ENCODE data around the gene GSK3B. TPM values are rescaled to one million over a fixed set of nuclear protein-coding genes. Genes with fewer than 3 reads are reported as not detected.
A peak's percentile ranks its signal among the peaks of the same experiment; 100 is the strongest.
"Not testable (repeated sequence)": the region's sequence is repeated elsewhere in the genome, so short reads cannot be mapped to it uniquely, and the experiment has no call there.

GSK3B gene
- total RNA-seq, 1 donor from 2014 or later = 48.4 TPM

DNA sequence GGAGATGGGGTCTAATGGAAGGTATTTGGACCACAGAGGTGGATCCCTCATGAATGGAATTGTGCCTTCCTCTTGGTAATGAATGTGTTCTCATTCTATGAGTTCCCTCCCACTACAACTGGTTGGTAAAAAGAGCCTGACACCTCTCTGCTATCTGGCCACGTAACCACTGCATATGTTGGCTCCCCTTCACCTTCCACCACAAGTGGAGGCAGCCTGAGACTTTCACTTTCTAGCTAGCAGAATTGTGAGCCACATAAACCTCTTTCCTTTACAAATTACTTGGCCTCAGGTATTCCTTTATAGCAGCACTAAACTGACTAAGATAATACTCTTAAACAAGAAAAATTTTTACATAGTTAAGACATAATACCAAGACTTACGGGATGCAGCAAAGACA, 157.0 kb downstream of the GSK3B start:
- DNase-seq (ENCODE audit: low spot score) = no peak

DNA sequence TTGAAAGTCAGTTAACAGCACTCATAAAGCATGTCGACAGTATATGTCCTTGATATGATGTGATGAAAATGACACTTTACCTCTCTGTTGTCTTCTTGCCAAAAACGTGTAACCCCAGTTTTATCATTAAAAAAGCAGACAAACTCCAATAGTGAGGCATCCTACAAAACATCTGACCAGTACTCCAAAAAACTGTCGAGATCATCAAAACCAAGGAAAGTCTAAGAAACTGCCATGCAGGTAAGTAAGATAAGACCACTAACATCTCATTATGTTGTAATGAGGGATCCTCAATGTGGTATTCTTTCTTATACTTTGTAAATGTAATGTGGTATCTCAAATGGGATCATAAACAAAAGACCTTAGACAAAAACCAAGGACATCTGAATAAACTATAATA, 160.0 kb downstream of the GSK3B start:
- no peak for DNase-seq (ENCODE audit: low spot score)

DNA sequence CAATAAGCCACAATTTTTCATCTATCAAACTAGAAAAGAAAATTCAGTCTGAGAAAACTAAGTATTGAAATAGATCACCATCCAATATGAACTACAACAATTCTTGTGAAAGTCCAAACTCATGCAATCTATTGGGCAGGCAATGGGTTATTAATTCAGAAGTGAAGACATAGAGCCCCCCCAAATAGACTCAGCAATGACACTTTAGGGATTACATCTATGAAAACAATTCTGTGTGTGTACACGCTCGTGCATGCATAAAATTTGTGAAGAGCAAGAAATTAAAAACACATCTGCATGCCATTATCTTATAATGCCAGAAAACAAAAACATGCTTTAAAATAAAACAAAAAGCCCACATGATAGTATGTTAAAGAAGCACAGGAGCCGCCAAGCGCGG, 161.0 kb downstream of the GSK3B start:
- no peak for DNase-seq (ENCODE audit: low spot score)

DNA sequence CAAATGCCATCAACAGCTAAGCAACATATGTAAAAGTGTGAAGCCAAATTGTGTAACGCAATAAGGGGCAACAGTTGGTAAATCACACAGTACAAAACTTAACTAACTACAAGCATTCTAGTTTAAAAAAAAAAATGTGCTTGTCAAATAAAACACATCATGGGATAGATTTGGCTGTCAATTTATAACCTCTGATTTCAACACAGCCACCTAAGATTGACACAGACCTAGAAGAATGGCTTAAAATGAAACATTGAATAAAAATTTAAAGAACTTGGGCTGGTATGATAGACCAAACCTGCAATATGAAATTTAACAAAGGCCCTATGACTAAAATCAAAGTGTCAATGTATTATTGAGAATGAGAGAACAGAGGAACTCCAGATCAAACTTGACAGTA, 164.0 kb downstream of the GSK3B start:
- DNase-seq (ENCODE audit: low spot score) = no peak

DNA sequence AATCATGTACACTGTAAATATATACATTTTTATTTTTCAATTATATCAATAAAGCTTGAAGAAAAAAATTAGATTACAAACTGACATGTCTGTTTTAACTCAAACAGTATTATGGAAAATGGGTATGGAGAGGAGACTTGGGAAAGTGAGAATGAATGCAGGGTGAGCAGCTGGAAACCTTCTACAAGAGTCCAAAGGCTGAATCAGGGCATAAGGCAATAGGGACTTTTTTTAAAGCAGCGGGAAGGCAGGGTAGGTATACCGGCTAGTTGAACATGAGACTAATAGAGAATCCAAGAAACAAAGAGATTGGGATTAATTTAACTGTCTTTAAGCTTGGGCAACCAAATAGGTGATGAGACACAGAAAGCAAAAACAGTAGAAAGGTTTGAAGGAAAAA, 167.1 kb downstream of the GSK3B start:
- no peak for DNase-seq (ENCODE audit: low spot score)

DNA sequence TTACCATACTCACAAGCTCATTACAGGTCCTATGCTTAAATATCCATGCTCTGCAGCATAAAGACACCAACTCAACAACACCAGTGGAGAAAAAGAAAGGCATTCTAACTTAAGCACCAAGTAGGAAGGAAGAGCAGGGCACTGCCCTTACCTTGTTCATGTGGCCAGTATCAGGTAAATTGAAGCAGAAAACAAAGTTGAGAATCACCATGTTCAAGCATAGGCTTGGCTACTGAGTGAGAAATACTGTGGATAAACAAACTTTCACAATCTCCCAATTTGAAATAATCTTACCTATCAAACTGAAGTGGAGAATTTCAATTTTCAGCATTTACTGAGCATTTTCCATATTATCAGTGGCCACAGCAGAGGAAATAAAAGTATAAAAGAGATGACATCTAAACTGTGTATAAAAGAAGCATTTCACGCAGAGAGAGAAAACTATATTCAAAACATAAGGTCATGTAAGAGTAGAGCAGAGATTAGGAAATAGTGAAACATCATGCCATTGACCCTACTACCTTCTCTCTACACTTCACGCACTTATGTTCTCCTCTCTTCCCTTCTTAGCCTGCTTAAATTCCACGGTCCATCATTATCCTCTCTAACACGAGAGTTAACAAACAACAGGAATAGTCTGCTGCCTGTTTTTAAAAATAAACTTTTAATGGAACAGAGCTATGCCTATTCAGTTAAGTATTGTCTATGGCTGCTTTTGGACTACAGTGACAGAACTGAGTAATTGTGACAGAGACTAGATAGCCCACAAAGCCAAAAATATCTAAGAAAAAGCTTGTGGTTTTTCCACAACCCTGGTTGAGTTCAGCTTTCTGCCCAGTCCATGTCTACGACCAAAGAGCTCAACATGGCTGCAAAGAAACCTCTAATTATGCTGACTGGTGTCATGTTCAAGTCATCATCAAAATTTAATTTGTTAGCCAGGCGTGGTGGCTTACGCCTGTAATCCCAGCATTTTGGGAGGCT, 169.8 kb downstream of the GSK3B start:
- DNase-seq (ENCODE audit: low spot score) = no peak

DNA sequence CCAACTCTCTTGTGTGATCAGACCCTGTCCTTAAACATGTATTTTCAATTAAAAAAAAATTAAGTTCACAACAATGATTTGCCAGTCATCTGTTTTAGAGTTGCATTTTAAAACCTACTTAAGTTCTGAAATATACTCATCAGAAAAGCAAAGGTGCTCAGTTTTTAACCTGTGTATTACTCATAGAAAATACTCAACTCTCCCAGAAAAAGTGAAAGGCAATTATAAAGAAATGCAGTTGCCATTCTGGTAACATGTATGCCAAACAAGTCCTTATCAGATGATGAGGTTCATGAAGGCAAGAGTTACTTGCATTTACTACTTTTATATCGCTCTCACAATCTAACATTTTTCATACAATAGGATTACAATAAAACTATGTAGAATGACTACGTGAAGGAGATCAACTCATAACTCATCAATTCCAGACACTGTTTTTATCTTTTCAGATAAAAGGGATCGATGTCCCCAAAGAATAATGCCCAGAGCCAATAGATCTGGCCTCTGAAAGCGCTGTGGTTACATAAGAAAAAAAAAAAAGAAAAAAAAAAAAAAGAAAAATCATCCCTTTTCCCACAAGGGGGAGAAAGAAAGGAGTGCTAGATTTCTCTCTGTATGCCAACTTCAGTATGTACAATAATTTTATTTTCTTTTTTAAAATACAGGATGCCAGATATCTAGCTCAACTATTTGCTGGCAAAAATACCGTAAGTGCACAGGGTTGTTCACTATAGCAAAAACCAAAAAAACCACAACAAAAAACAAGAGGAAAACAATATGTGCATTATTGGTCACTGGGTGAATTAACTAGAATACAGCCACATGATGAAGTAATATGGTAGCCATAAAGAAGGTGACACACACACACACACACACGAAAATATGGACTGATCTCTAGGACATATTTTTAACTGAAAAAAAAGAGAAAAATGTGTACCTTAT, 175.0 kb downstream of the GSK3B start:
- no peak for DNase-seq (ENCODE audit: low spot score)

DNA sequence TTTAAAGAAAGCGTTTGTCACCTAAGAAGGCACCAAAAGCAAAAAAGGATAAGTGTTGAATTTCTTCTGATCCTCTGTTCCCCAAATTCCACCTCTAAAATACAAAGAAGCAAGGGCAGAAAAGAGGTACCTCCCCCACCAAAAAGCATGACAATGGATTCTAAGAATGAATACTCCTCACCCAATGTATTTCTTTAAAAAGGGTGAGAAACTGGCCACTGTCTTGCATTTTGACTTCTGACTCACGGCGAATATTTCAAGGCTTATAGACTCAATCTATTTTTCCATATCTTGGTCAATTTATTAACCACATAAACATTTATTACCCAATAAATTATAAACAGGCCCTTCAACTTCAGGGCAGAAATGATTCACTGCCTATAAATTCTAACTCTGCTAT, 181.2 kb downstream of the GSK3B start:
- DNase-seq (ENCODE audit: low spot score) = no peak

DNA sequence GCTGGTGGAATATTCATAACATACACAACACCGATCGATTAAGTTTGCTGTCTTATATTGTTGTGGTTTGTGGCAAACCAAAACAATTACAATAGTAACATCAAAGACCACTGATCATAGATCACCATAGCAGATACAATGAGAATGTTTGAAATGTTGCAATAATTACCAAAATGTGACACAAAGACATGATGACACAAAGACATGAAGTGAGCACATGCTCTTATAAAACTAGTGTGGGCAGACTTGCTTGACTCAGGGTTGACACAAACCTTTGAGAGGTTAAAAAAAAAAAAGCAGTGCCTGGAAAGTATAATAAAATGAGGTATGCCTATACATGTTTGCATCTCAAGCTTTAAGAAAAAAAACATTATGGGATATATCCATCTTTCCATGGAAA, 182.0 kb downstream of the GSK3B start:
- DNase-seq (ENCODE audit: low spot score) = no peak

DNA sequence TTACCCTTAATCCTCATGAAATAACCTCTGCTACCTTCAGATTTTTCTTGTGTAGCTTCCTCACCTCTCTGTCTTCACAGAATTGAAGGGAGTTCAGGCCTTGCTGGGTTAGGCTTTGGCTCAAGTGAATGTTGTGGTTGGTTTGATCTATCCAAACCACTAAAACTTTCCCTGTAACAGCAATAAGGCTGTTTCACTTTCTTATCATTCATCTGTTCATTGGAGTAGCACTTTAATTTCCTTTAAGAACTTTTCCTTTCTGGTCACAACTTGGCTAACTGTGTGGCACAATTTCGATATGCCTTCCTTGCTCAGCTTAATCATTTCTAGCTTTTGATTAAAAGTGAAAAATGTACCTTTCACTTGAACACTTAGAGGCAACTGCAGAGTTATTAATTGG, 182.5 kb downstream of the GSK3B start:
- no peak for DNase-seq (ENCODE audit: low spot score)

DNA sequence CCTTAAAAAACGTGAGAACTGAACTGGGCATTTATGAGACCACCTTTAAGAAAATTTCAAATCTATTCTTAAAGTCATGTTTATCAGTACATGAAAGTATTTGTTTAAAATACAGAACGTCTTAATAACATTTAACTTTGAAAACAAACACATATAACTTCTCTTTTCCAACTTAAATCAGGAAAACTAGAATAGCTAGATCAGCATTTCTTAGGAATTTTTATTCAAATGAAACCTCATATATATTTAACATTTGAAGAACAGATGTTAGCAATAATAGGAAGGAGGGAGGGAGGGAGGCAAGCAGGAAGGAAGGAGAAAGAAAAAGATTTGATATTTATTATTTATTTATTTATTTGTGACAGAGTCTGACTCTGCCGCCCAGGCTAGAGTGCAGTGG, 192.2 kb downstream of the GSK3B start:
- DNase-seq (ENCODE audit: low spot score) = no peak

DNA sequence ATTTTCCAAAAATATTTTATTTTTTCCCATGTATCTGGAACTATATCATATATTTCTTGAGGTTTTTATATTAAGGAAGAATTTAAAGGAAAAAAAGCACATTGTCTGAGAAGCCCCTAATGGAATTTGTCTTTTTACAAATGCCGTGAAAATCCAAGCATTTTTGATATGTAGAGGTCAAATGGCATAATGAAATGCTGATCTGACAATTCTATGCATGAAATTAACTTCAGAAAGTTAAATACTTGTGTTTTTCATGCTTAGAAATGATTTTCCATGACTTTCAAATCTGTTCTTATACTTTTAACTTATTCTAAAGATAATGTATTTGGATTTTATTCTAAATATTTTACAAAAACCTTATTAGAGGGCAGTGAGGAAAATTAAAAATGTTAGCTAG, 193.1 kb downstream of the GSK3B start:
- no peak for DNase-seq (ENCODE audit: low spot score)

DNA sequence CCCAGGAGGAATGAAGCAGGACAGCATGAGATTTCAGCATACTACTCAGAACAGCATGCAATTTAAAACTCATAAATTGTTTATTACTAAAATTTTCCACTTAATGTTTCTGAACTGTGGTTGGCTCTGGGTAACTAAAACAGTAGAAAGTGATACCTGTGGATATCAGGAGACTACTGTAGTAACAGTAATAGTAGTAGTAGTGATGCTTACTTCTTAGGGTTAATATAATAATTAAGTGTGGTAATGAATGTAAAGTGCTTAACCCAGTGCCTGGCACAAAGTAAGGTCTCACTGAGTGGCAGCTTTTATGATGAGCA, 195.1 kb downstream of the GSK3B start:
- no peak for DNase-seq (ENCODE audit: low spot score)

DNA sequence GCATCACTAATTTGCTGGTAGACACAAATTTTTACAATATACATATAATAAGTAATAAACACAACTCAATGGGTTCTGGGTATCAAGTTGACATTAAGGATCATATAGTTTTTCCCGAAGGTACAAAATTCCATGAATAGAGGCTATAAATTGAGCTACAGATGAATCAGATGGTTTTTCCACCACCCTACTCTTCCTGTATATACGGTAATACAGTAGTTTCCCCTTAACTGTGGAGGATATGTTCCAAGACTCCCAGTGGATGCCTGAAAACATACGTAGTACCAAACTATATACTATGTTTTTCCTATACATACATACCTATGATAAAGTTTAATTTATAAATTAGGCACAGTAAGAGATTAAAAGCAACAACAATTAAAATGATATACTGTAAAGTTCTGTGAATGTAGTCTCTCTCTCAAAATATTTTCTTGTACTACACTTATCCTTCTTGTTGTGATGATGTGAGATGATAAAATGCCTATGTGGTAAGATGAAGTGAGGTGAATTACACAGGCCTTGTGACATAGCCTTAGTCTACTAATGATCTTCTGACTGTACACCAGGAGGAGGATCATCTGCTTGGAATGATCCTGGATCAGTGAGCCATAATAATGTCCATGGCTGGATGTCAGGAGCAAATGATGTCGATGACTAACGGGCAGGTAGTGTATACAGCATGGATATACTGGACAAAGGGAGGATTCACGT, 195.6 kb downstream of the GSK3B start:
- DNase-seq (ENCODE audit: low spot score) = no peak

DNA sequence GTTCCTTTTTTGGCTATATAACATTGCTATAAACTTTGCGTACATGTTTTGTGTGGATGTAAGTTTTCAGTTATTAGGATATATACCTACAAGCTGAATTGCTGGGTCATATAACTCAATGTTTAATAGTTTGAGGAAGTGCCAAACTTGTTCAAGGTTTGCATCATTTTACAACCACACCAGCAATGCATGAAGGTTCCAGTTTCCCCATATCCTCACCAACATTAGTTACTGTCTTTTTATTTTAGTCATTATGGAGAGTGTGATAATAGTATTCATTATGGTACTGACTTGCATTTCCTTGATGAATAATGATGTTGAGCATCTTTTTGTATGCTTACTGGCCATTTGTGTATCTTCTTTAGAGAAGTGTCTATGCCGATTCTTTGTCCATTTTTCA, 200.1 kb downstream of the GSK3B start:
- no peak for DNase-seq (ENCODE audit: low spot score)

DNA sequence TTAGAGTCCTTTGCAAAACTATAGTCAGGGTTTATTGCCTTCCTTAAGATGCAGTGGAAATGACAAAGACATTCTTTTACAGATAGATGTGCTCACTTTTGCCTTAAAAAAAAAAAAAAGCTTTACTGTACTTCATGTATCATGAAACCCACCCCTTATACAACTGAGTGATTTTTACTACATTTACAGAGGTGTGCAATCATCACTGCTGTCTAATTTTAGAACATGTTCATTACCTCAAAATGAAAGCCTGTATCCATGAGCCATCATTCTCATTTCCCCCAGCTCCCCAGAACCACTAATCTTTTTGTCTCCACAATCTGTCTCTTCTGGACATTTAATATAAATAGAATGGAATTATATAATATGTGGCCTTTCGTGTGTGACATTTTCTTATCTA, 200.5 kb downstream of the GSK3B start:
- DNase-seq (ENCODE audit: low spot score) = no peak

DNA sequence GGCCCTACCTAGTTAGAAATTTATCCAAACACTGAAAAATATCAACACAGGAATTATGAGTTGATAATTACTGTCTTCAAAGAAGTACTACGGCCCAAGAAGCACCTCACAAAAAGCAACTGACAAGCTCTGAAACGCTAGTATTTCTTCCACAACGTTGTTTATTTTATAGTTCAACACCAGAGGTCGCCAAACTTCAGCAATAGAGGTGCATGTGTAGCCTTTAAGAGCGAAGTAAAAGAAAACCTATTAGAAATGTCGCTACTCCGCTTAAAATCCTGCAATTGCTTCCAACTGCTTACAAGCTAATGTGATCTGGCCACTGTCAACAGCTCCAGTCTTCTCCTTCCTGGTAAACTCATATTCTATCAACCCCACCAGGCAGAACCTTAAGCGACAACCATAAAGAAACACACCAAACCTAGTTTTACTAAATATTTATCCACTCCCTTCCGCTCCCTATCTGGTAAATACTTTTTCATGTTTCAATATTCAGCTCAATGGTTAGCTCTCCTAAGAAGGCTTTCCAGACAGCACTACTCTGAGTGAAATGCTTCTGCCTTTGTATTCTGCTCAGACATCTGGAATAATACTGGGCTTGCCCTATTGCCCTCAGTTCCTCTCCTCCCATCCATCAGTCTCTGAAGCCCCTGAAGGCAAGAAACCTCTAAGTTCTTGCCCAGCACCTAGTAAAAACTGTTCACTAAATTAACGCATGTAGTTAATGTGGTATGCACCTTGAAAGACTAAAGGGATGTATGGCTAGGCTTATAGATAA, 202.1 kb downstream of the GSK3B start:
- DNase-seq (ENCODE audit: low spot score) = peak; percentile 49

DNA sequence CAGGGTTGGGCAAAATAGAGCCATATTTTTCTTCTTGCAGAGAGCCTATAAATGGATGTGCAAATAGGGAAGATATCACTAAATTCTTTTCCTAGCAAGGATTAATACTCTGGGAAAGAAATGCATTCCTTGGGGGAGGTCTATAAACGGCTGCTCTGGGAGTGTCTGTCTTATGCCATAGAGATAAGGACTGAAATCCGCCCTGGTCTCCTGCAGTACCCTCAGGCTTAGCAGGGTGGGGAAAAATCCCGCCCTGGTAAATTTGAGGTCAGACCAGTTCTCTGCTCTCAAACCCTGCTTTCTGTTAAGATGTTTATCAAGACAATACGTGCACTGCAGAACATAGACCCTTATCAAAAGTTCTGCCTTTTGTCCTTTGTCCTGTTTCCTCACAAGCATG, 205.6 kb downstream of the GSK3B start:
- DNase-seq (ENCODE audit: low spot score) = not testable (repeated sequence)

DNA sequence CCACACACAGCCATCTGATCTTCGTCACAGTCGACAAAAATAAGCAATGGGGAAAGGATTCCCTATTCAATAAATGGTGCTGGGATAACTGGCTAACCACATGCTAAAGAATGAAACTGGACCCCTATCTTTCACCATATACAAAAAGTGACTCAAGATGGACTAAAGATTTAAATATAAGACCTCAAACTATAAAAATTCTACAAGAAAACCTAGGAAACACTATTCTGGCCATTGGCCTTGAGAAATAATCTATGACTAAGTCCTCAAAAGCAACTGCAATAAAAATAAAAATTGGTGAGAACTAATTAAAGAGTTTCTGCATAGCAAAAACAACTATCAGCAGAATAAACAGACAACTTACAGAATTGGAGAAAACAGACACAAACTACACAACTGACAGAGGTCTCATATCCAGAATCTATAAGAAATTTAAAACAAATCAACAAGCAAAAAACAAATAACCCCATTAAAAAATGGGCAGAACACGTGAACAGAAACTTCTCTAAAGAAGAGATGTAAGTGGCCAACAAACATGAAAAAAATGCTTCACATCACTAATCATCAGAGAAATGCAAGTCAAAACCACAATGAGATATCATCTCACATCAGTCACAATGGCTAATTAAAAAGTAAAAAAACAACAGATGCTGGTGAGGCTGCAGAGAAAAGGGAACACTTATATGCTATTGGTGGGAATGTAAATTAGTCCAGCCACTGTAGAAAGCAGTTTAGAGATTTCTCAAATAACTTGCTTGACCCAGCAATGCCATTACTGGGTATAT, 208.3 kb downstream of the GSK3B start:
- no peak for DNase-seq (ENCODE audit: low spot score)

DNA sequence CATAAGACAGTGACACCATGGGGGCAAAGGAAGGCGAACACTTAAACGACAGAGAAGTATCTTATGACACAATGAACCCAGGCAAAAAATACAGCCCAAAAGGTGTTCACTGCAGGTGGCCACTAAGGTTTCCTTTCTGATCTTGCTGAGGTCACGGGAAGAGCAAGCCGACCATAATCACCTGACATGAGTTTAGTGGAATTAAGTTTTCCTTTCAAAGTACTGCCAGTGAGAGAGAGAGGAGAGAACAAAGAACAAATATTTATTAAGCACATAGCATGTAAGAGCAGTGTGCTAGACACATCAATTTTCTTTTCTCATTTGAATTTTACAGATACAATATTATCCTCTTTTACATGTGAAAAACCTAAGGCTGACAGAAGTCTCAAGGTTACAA, 210.1 kb downstream of the GSK3B start:
- DNase-seq (ENCODE audit: low spot score) = no peak
